ENCODE measurements around the gene SETX.

Gene SETX

GRCh38 chr9:132211570-132211969 is 143.2 kb downstream of the SETX start:
- no peak for DNase-seq

Measured in right hindlimb (tissue), 1 donor.